Stimulated activated naive CD4-positive, alpha-beta T cell treated with Interleukin-2 at 50 U/mL for 16 hours (primary cell): ENCODE results near the gene MCF2L.

Source experiments
- DNase-seq: peaks from one replicate; lab custom pipeline; 2025; lab: John Stamatoyannopoulos, UW

The MCF2L gene

GRCh38 chr13:112951674-112952371 is 17.2 kb upstream of the MCF2L start:
- DNase-seq, result no peak

- no peak for DNase-seq
Observed at GRCh38 chr13:112952759-112953551, 16.1 kb upstream of the MCF2L start.

GRCh38 chr13:112953591-112954487 is 15.2 kb upstream of the MCF2L start:
- no peak for DNase-seq

DNA sequence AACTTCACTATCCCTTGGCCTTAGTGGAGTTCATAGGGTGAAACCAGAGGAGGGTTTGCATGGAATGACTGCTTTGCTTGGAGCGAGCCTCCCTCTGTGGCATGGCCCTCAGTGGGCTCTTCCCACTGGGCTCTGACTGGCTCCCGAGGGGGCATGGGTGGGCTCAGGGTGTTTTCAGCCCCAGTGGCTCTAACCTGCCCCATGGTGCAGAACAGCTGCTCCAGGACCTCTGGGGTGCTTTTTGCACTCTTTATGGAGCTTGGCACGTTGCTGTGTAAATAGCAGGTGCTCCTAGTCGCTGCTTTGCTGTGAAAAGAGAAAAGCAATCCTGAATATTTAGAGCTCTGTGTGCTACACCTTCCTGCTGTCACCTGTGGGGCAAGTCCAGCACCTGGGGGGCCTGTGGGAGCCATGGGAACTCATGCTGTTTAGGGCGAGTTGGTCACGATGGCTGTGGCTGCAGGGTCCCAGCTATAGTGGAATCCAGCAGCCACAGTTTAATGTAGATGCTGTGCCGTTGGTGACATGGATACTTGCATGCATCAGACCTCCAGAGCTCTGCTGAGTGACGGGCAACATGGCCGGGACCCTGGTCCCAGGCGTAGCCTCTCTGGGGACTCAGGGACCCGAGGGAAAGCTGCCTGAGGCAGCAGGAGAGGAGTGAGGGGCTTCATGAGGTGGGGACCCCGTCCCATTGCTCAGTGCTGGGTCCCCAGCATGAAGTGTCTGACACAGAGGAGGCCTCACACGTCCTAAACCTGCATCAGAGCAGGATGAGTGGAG is 14.3 kb upstream of the MCF2L start:
- no peak for DNase-seq

DNA sequence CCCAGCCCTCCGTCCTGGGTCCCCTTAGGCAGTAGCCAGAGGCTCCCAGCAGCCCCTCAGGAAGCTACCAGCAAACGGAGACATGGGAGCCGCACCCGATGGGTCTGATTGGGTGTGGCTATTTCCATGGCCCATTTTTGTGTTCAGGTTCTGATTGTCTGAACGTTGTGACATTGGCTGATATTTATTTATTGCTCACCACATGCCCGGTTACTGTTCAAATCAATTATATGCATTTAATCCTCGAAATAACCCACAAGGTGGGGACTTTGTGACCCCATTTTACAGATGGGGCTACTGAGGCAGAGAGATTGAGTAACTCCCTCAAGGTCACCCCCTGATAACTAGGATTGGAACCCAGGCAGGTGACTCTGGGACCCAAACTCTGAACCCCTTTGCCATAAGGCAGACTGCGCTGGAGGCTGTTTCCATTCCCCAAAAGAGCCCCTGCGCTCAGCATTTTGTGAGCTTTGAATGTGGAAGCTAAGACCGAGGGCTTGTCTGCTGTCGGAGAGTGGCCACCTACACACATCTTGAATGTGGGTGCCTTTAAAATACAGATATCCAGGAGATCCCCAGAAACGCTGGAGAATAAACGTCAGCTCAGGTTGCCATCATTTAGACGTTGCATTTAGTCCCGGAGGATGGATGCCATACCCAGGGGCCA is 13.6 kb upstream of the MCF2L start:
- no peak for DNase-seq

- no peak for DNase-seq
Observed at GRCh38 chr13:112955956-112956355, 13.1 kb upstream of the MCF2L start.

DNA sequence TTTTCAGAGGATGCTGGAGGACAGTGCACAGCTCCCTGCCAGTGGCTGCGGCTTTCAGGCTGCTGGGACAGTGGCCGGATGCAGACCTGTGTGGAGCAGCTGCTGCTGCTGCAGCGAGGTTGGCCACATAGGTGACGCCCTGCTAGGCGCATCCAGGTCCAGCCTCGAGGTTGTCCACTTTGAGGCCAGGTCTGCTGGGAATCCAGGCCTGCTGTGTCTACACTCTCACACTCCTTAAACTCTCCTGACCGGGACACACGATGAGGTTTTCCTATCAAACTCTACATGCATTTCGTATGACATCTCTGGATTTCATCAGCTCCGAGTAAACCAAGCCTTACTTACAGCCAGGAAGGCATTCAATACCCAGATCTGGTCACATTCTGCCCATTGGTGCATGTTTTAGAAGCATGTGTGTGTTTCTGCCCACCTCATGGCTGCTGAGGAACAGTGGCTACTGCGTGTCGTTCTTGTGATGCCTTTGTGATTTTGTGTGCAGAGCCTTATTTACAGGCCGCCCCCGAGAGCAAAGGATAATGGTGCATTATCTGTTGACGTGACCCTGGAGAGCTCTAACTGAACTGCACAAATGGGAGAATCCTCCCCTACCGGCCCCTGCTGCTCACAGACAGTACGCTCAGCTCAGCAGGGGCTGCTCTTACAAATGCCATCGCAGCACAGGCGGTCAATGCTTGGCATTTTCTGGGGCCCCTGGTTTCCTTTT is 12.3 kb upstream of the MCF2L start:
- no peak for DNase-seq

- DNase-seq, result no peak
Observed at GRCh38 chr13:112957295-112957677, 11.7 kb upstream of the MCF2L start.

DNA sequence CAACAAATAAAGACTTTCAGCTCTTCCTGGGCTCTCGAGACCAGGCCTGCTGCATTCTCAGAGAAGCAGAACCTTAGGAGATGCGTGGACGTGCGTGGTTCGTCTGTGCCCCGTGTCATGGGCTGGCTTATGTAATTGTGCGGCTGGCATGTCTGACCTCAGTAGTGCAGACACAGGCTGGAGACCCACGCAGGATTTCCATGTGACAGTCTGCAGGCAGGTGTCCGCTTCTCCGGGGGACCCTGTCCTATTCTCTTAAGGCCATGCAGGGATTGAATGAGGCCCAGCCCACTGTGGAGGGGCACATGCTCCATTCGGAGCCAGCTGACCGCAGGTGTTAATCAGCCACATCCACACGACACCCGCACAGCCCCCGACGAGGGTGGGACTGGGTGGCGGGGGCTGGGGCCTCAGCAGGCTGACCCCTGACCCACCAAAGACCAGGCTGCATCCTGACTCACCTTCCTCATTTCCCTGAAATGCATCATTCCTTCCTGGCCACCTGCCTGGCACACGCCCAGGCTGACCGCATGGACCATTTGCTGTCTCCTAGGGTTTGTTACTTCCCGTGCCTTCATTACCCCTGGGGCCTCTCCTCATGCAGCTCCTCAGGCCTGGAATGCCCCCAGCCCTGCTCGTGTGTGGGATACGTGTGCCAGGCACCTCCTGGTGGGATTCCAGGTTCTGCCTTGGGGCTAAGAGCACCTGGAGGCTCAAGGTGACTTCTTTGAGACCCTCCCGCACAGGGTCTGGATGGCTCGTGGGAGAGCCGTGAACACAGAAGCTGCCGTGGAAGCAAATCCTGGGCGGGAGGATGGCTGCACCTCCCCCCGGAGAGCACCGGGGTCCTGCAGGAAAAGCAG is 10.7 kb upstream of the MCF2L start:
- DNase-seq, result no peak

- DNase-seq, result no peak
Observed at GRCh38 chr13:112959206-112959605, 9.8 kb upstream of the MCF2L start.

DNA sequence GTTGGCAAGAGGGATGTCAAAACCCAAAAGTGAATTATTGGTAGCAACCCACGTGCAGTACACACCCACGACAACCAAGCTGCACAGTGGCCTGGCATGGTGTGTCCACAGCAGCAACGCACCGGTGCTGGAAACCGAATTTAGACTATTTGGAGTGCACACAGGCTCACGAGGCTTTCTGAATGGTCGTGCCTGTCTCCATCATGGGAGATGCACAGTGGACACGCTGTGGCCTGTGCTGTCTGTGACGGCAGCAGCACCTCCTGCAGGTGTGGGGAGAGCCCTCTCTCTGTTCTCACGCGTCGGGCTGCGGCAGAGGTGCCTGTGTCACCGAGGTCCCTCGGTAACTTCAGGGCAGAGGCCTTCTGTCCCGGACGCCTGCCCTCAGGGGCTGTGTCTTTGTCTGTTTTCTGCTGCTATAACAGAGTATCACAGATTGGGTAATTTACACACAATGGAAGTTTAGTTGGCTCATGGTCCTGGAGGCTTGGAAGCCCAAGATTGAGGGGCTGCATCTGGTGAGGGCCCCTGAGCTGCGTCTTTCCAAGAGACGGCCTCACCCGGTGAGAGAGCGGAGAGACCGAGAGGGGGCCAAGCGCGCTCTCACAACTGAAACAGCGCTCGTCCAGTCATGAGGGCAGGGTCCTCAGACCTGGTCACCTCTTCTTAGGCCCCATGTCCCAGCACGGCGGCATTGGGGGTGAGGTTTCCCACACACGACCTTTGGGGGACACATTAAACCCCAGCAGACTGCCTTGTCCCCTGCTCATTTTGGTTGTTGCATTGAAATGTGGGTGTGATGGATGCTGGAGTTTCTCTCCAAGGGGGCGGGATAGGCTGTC is 9.1 kb upstream of the MCF2L start:
- DNase-seq, result no peak

- no peak for DNase-seq
Observed at GRCh38 chr13:112960706-112961105, 8.3 kb upstream of the MCF2L start.

DNA sequence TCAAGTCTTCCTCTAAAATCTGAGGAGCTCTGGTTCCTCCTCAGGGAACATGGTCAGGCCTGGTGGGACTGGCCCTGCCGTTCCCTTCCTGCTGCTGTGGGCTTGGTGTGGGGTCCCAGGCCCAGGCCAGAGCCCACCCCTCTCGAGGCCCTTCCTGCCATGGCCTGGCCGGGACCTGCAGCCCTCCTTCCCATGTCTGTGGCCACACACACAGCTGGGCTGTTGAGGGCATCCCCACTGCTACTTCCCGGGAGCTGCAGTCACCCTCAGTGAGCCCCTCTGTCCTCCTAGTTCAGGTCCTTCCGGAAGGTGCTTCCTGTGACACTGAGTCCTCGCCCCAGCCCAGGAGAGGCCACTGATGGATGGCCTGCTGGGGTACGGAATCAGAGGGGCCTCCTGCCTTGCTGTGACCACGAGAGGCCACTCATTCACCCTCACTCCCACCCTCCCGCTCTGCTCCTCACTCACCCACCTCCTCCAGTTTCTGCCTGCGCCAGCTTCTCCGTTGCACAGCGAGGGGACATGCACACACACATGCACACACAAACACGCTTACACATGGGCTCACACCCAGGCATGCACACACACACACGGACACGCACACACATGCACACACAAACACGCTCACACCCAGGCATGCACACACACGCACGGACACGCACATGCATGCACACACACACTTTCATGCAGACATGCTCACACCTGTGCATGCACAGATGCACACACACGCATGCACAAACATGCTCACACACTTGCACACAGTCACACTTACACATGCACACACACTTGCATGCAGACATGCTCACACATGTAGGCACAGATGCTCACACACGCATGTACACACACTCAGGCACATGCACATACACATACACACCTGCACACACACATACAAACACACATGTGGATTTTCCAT is 7.3 kb upstream of the MCF2L start:
- no peak for DNase-seq

GRCh38 chr13:112962396-112962795 is 6.6 kb upstream of the MCF2L start:
- no peak for DNase-seq

GRCh38 chr13:112962911-112963625 is 5.9 kb upstream of the MCF2L start:
- no peak for DNase-seq

- no peak for DNase-seq
Observed at GRCh38 chr13:112963641-112964040, 5.4 kb upstream of the MCF2L start.

- DNase-seq, result no peak
Observed at GRCh38 chr13:112964971-112965492, 4.0 kb upstream of the MCF2L start.
